HCT116 (cell line): Measurements from ENCODE around the gene SMIM5. TPM values are rescaled to one million over a fixed set of nuclear protein-coding genes. Genes with fewer than 3 reads are reported as not detected.

Source experiments
- ATAC-seq: fragments of 200-7000 bp; cut with Tn5 transposase; 2 replicates; pipeline ENCODE4 v1.9.1; 2020; ENCODE audit warnings: mild to moderate bottlenecking, moderate library complexity
- BruUV-seq: library from RNA; stranded (reverse); fragments of 400-500 nt; replicated peaks from 2 replicates; lab custom pipeline; 2021; lab: Mats Ljungman, UMichigan
- CTCF ChIA-PET: fragments of 300-600 bp; sonication (Branson Sonifier 250); formaldehyde crosslinking; loops from one replicate; lab custom pipeline; 2021; ENCODE audit warnings: antibody characterized with exemption; lab: Charles Lee
- POLR2A ChIA-PET: fragments of 300-600, 350-600 bp; sonication (Branson Sonifier 250); formaldehyde crosslinking; loops from one replicate; lab custom pipeline; 2021; ENCODE audit warnings: antibody characterized with exemption; lab: Charles Lee
- RAD21 ChIA-PET, 2 experiments: fragments of 300-600 bp; sonication (Branson Sonifier 250); formaldehyde crosslinking; loops; one replicate each; lab custom pipeline; 2023; ENCODE audit warnings: low total read pairs in 2 of 2; ENCODE audit not compliant: uncharacterized antibody in 2 of 2, unreplicated experiment in 2 of 2, low non-redundant PET in 1 of 2; lab: Charles Lee
- DNase-seq: peaks from one replicate; pipeline ENCODE4 v3.0.0-alpha.2; 2010; ENCODE audit warnings: low read depth, low spot score
- H2AFZ ChIP-seq: fragments of 200-600 bp; shearing (Covaris generic), sonication (generic); 2 replicates; pipeline ENCODE4 v1.6.1; 2017; ENCODE audit warnings: low read depth, mixed run types, mixed read lengths, antibody characterized with exemption, low read length; ENCODE audit not compliant: poor library complexity, severe bottlenecking
- H3K27ac ChIP-seq: 2 replicates; pipeline ENCODE4 v1.5.1; 2012; ENCODE audit warnings: low read depth, low read length
- H3K27me3 ChIP-seq: fragments of 200-600 bp; sonication (generic); 2 replicates; pipeline ENCODE4 v1.6.1; 2016; ENCODE audit warnings: mixed run types, low read length, mixed read lengths; ENCODE audit not compliant: insufficient read depth
- H3K36me3 ChIP-seq, 2 experiments: fragments of 200-500 bp in 1 of 2; fragments of 200-600 bp in 1 of 2; sonication (Bioruptor generic) in 1 of 2; sonication (generic) in 1 of 2; 2 replicates each; pipeline versions ENCODE4 v1.5.1 to v1.6.1; 2014 to 2016; ENCODE audit warnings: low read length in 2 of 2, inconsistent platforms in 1 of 2, mixed read lengths in 1 of 2, mixed run types in 1 of 2; ENCODE audit not compliant: insufficient read depth in 2 of 2, control insufficient read depth in 1 of 2
- H3K4me1 ChIP-seq, 2 experiments: fragments of 200-600 bp in 1 of 2; sonication (generic) in 1 of 2; 2 replicates each; pipeline versions ENCODE4 v1.5.1 to v1.6.1; 2012 to 2017; ENCODE audit warnings: low read length in 2 of 2, inconsistent platforms in 1 of 2, mild to moderate bottlenecking in 1 of 2, mixed read lengths in 1 of 2, mixed run types in 1 of 2, moderate library complexity in 1 of 2; ENCODE audit not compliant: insufficient read depth in 2 of 2, control insufficient read depth in 1 of 2
- H3K4me2 ChIP-seq: fragments of 200-600 bp; sonication (generic); 2 replicates; pipeline ENCODE4 v1.6.1; 2017; ENCODE audit warnings: mixed run types, low read length, mixed read lengths
- H3K4me3 ChIP-seq, 2 experiments: fragments of 200-600 bp in 1 of 2; sonication (generic) in 1 of 2; replicated peaks in 1 of 2; 2 replicates each; pipeline ENCODE4 v1.5.1; 2011 to 2016; ENCODE audit warnings: low read length in 2 of 2, control low read depth in 1 of 2, low read depth in 1 of 2, mild to moderate bottlenecking in 1 of 2, mixed read lengths in 1 of 2, mixed run types in 1 of 2
- H3K79me2 ChIP-seq: fragments of 200-600 bp; sonication (generic); 2 replicates; pipeline ENCODE4 v1.6.1; 2017; ENCODE audit warnings: mild to moderate bottlenecking, mixed run types, low read length, moderate library complexity, mixed read lengths; ENCODE audit not compliant: insufficient read depth
- H3K9ac ChIP-seq: fragments of 200-600 bp; sonication (generic); 2 replicates; pipeline ENCODE4 v1.6.1; 2016; ENCODE audit warnings: low read length, mixed read lengths
- H3K9me2 ChIP-seq: fragments of 200-600 bp; sonication (generic), shearing (Covaris generic); 2 replicates; pipeline ENCODE4 v1.6.1; 2017; ENCODE audit warnings: mixed run types, mild to moderate bottlenecking, moderate library complexity; ENCODE audit not compliant: insufficient read depth
- H3K9me3 ChIP-seq, 2 experiments: fragments of 200-500 bp in 1 of 2; fragments of 200-600 bp in 1 of 2; sonication (Bioruptor generic) in 1 of 2; sonication (generic) in 1 of 2; 2 replicates each; pipeline ENCODE4 v1.6.1; 2014 to 2017; ENCODE audit warnings: low read length in 2 of 2, mixed read lengths in 2 of 2, inconsistent platforms in 1 of 2, low read depth in 1 of 2, mild to moderate bottlenecking in 1 of 2, mixed run types in 1 of 2, moderate library complexity in 1 of 2; ENCODE audit not compliant: control insufficient read depth in 1 of 2, insufficient read depth in 1 of 2
- H4K20me1 ChIP-seq: fragments of 200-600 bp; sonication (generic), shearing (Covaris generic); 2 replicates; pipeline ENCODE4 v1.6.1; 2017; ENCODE audit warnings: mixed run types, mild to moderate bottlenecking, moderate library complexity; ENCODE audit not compliant: insufficient read depth
- ELF1 ChIP-seq: IDR thresholded peaks from 2 replicates; pipeline ENCODE4 v1.6.1; 2012; ENCODE audit warnings: low read depth, borderline replicate concordance
- FOSL1 ChIP-seq: IDR thresholded peaks from 2 replicates; pipeline ENCODE4 v1.6.1; 2012; ENCODE audit warnings: low read depth
- JUND ChIP-seq: IDR thresholded peaks from 2 replicates; pipeline ENCODE4 v1.6.1; 2012
- POLR2AphosphoS5 ChIP-seq: IDR thresholded peaks from 2 replicates; pipeline ENCODE4 v1.6.1; 2011; ENCODE audit warnings: mild to moderate bottlenecking, low read depth, low read length, moderate library complexity
- RAD21 ChIP-seq: IDR thresholded peaks from 2 replicates; pipeline ENCODE4 v1.6.1; 2012; ENCODE audit warnings: low read depth, mild to moderate bottlenecking
- YY1 ChIP-seq: IDR thresholded peaks from 2 replicates; pipeline ENCODE4 v1.6.1; 2011; ENCODE audit warnings: low read length, low read depth, moderate library complexity, mild to moderate bottlenecking; ENCODE audit not compliant: insufficient replicate concordance; ENCODE audit errors: extremely low read depth
- ZFX ChIP-seq: fragments of 450-650 bp; IDR thresholded peaks from 2 replicates; pipeline ENCODE4 v1.6.1; 2017
- ZNF274 ChIP-seq: fragments of 200-500 bp; sonication (Bioruptor generic); IDR thresholded peaks from 2 replicates; pipeline ENCODE4 v1.6.1; 2014; ENCODE audit warnings: mild to moderate bottlenecking, low read depth, low read length, inconsistent platforms
- intact Hi-C: fragments of 100-400 bp; cut with micrococcal nuclease; formaldehyde crosslinking; loops from 2 replicates; pipeline ENCODE4 v1.10.0; 2022
- total RNA-seq: library from RNA; stranded (reverse); gene quantifications from one replicate; pipeline ENCODE4 v1.2.1, GENCODE V29; 2021; ENCODE audit not compliant: unreplicated experiment
- TF ChIP-seq, protein P1 (sequence below), 3 experiments: fragments of 200-600 bp in 1 of 3; sonication (generic) in 1 of 3; IDR thresholded peaks in 2 of 3; conservative IDR thresholded peaks in 1 of 3; 2 replicates each; pipeline ENCODE4 v1.5.1; 2012 to 2017; ENCODE audit warnings: low read depth in 2 of 3, low read length in 2 of 3, antibody characterized with exemption in 1 of 3, borderline replicate concordance in 1 of 3, control low read depth in 1 of 3, mild to moderate bottlenecking in 1 of 3, mixed read lengths in 1 of 3, mixed run types in 1 of 3, moderate library complexity in 1 of 3; ENCODE audit not compliant: insufficient read depth in 1 of 3
- TF ChIP-seq, protein P2 (sequence below): IDR thresholded peaks from 2 replicates; pipeline ENCODE4 v1.6.1; 2012
- TF ChIP-seq, protein P3 (sequence below): IDR thresholded peaks from 2 replicates; pipeline ENCODE4 v1.6.1; 2012; ENCODE audit warnings: low read depth

Gene SMIM5
- total RNA-seq, 1 experiment from 2014 or later: 0.12 TPM

DNA sequence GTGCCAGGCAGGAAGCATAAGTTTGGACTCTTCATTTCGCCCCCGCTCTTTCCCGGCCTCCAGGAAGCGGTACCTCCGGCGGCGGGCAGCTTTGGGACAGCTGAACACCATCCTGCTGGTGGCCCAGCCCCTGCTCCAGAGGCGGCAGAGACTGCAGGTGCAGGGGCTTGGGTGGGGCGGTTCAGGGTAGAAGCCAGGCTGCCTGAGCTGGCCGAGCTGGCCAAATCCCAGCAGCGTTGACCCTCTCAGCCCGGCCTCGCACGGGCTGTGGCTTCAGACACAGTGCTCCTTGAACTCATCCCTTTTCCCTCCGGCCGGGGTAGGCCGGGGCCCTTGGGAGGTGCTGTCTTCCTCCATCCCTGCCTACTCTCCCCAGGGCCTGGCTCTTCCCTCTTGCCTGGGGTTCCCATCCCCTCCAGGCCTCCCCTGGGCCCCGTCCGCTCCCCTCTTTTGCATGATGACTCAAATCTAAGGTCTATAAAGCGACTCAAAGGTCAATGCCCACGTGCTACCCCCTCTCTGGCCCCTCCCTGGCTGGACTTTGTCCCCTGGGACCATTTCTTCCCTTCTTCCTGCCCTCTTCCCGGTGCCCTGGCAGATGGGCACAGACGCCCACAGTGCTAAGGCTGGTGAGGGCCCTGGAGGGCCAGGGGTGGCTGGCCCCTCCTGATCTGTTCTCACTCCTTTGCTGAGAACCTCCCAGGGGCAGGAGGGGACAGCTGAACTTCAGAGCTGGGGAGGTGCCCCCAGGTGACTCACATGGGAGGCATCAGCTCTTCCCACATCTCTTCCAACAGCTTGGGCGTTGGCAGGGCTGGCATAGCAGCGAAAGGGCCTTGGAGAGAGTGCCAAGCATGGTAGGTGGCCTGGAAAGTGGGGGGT lies 22.9 kb upstream of the SMIM5 start:
- Histone ChIP-seq H3K36me3 (no peaks in the 10 kb centered on the region), H3K4me3 (peak overlapping the region; percentile 1 to 25; a peak in 3 of 4 replicates), H3K9me2 (no peaks in the 10 kb centered on the region), H3K4me1 (peaks cover 24 to 45% of the 10 kb centered on the region in 2 experiments), H3K9me3 (no peaks in the 10 kb centered on the region), H3K27ac (peak overlapping the region; percentile 59), H3K27me3 (no peaks in the 10 kb centered on the region), H3K9ac (peak overlapping the region; percentile 23), H4K20me1 (no peaks in the 10 kb centered on the region), H3K4me2 (peak overlapping the region; percentile 67), H3K79me2 (no peaks in the 10 kb centered on the region), H2AFZ (no peak overlapping the region)
- DNase-seq (no peak), ATAC-seq (peak; percentile 56)
- intact Hi-C loops: no loop called here
- BruUV-seq: no TSS peak
- RAD21 ChIA-PET: interaction anchor here (0.6 to 1.3 kb wide), 2 partner anchors 9 to 10 kb away, joined by 3 to 5 read pairs; no protein-coding TSS in a partner anchor
- CTCF ChIA-PET: interaction anchor here (1.1 to 6.2 kb wide), 3 partner anchors 8 to 23 kb away, joined by 3 to 43 read pairs (median 36); partner anchors contain the start of gene SMIM5
- POLR2A ChIA-PET: interaction anchor here (1.1 kb wide), 1 partner anchor 9 kb away, joined by 5 read pairs; no protein-coding TSS in a partner anchor
- peak; percentile 11; the same call in 1 of the 2 replicates for TF ChIP-seq POLR2AphosphoS5
- TF ChIP-seq ZFX: peak; percentile 49; the same call in 1 of the 2 replicates
- no peak for TF ChIP-seq ZNF274

DNA sequence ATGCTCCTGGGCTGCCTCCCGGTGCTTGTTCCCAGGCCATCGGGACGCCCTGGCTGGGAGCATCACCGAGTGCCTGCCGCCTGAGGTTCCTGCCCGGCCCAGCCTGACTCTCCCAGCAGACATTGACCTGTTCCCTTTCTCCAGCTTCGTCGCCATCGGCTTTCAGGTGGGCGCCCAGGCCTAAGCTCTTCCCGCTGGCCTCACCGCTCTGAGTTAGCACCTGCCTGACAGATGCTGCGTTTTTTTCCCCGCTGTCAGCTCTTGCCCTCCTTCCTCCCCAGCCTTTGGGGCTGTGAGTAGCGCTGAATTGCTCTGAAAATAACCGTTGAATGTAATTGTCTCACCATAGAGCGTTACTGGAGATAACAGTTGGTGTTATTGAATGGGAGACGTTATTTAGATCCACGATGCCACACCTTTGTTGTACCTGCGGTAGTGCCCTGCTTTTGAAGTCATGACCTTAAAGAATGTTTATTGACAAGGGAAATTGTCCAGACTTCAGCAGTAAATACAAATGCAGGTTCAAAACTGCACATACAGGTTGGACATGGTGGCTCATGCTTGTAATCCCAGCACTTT lies 21.3 kb upstream of the SMIM5 start:
- ChIA-PET RAD21 (no interaction called here), POLR2A (interaction anchor here (0.7 kb wide), 1 partner anchor 168 kb away, joined by 3 read pairs; no protein-coding TSS in a partner anchor), CTCF (interaction anchor here (0.7 to 6.2 kb wide), 5 partner anchors 11 to 154 kb away, joined by 3 to 43 read pairs (median 6); partner anchors contain the start of gene SMIM5)
- Histone ChIP-seq H3K4me1 (peaks cover 24 to 45% of the 10 kb centered on the region in 2 experiments), H2AFZ (no peak overlapping the region), H4K20me1 (no peaks in the 10 kb centered on the region), H3K9me3 (no peaks in the 10 kb centered on the region), H3K4me2 (no peak overlapping the region; the same call in 1 of the 2 replicates), H3K4me3 (no peak overlapping the region), H3K27ac (no peak overlapping the region; the same call in 1 of the 2 replicates), H3K9me2 (no peaks in the 10 kb centered on the region), H3K9ac (no peak overlapping the region), H3K79me2 (no peaks in the 10 kb centered on the region), H3K36me3 (no peaks in the 10 kb centered on the region), H3K27me3 (no peaks in the 10 kb centered on the region)
- DNase-seq: no peak
- no TSS peak for BruUV-seq
- no peak for ATAC-seq
- intact Hi-C loops: no loop called here
- TF ChIP-seq POLR2AphosphoS5 (no peak), ELF1 (no peak), RAD21 (no peak), YY1 (no peak), JUND (no peak), FOSL1 (no peak)
- TF ChIP-seq, protein P1, sequence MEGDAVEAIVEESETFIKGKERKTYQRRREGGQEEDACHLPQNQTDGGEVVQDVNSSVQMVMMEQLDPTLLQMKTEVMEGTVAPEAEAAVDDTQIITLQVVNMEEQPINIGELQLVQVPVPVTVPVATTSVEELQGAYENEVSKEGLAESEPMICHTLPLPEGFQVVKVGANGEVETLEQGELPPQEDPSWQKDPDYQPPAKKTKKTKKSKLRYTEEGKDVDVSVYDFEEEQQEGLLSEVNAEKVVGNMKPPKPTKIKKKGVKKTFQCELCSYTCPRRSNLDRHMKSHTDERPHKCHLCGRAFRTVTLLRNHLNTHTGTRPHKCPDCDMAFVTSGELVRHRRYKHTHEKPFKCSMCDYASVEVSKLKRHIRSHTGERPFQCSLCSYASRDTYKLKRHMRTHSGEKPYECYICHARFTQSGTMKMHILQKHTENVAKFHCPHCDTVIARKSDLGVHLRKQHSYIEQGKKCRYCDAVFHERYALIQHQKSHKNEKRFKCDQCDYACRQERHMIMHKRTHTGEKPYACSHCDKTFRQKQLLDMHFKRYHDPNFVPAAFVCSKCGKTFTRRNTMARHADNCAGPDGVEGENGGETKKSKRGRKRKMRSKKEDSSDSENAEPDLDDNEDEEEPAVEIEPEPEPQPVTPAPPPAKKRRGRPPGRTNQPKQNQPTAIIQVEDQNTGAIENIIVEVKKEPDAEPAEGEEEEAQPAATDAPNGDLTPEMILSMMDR (IDR thresholded peaks at IDR 0.05 in 2 of 3, conservative IDR thresholded peaks at IDR 0.05 in 1 of 3; ENCODE audit: borderline replicate concordance in 1 of 3, insufficient read depth in 1 of 3, low read depth in 2 of 3, low read length in 2 of 3): no peak
- TF ChIP-seq, protein P2, sequence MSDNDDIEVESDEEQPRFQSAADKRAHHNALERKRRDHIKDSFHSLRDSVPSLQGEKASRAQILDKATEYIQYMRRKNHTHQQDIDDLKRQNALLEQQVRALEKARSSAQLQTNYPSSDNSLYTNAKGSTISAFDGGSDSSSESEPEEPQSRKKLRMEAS: no peak
- TF ChIP-seq, protein P3, sequence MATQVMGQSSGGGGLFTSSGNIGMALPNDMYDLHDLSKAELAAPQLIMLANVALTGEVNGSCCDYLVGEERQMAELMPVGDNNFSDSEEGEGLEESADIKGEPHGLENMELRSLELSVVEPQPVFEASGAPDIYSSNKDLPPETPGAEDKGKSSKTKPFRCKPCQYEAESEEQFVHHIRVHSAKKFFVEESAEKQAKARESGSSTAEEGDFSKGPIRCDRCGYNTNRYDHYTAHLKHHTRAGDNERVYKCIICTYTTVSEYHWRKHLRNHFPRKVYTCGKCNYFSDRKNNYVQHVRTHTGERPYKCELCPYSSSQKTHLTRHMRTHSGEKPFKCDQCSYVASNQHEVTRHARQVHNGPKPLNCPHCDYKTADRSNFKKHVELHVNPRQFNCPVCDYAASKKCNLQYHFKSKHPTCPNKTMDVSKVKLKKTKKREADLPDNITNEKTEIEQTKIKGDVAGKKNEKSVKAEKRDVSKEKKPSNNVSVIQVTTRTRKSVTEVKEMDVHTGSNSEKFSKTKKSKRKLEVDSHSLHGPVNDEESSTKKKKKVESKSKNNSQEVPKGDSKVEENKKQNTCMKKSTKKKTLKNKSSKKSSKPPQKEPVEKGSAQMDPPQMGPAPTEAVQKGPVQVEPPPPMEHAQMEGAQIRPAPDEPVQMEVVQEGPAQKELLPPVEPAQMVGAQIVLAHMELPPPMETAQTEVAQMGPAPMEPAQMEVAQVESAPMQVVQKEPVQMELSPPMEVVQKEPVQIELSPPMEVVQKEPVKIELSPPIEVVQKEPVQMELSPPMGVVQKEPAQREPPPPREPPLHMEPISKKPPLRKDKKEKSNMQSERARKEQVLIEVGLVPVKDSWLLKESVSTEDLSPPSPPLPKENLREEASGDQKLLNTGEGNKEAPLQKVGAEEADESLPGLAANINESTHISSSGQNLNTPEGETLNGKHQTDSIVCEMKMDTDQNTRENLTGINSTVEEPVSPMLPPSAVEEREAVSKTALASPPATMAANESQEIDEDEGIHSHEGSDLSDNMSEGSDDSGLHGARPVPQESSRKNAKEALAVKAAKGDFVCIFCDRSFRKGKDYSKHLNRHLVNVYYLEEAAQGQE: no peak
